GM21717 (cell line): Measurements from ENCODE around the gene RCAN2.
A peak's percentile ranks its signal among the peaks of the same experiment; 100 is the strongest.

Experiments
- ATAC-seq: cut with Tn5 transposase; IDR thresholded peaks from one replicate; pipeline ENCODE4 v1.9.1; 2021; ENCODE audit warnings: mild to moderate bottlenecking, moderate library complexity; ENCODE audit not compliant: unreplicated experiment

Gene RCAN2

DNA sequence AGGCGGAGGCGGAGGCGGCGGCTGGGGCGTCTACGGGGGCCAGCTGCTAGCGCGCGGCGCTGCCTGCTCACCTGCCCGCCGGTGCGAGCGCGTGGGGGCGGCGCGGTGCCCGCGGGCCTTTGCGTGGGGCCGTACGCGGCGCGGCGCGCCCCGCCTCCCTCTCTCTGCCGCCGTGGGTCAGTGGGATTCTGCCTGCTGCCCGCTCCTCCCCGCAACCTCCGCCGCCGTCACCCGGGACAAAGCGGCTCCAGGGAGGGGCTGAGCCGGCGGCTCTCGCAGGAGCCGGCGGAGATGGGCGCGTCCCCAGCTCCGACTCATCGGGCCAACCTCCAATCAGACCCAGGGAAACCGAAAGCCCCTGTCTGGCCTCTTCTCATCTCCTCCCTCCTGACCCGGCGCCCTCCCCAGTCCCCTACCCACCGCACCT, at the start of gene RCAN2:
Gene RCAN2 (minus strand): TSS at position 249 of the 427 bp plus-strand sequence.
- peak; percentile 60 for ATAC-seq

DNA sequence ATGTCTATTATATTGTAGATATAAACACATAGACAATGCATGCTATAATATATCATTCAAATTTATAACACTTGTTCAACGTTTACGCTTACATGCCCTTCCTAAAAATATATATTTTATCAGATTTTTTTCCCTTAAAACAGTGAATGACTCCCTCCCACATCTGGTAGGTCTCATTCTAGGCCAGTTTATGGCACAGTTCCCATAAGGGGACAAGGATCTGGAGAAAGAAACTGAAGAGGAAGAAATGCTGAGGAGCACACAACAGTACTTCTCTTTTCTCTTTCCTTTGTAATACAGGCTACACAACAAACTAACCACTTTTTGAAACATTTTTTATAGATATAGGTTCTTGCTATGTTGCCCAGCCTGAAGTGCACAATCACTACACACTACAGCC, 48.6 kb upstream of the RCAN2 start:
- ATAC-seq = no peak

- no peak for ATAC-seq
These were observed 47.7 kb upstream of the RCAN2 start for GRCh38 chr6:46538800-46539480.

GRCh38 chr6:46530896-46531295, 39.6 kb upstream of the RCAN2 start:
- ATAC-seq = no peak

GRCh38 chr6:46528961-46529750, 37.9 kb upstream of the RCAN2 start:
- ATAC-seq = no peak

- ATAC-seq = no peak
These were observed 35.4 kb upstream of the RCAN2 start for GRCh38 chr6:46526607-46527006.

GRCh38 chr6:46525583-46525982, 34.3 kb upstream of the RCAN2 start:
- ATAC-seq = no peak

- no peak for ATAC-seq
These were observed 30.3 kb upstream of the RCAN2 start for GRCh38 chr6:46521464-46521971.

DNA sequence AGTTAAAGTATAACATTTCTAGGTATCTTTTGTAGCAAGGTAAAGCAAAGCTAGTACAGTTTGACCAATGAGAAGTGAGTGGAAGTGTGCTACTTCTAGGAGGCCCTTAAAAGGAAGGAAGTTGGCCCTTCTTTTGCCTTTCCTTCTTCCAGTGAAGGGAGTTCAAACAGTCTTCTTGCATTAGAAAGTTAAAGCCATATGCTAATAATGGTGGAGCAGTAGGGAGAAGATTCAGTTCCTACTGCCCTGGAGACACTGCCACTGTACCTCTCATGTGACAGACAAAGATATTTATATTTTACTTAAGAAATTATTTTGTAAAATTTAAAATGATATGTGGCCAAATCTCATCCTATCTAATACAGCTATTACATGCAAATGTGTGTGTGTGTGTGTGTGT, 26.0 kb upstream of the RCAN2 start:
- ATAC-seq = no peak

DNA sequence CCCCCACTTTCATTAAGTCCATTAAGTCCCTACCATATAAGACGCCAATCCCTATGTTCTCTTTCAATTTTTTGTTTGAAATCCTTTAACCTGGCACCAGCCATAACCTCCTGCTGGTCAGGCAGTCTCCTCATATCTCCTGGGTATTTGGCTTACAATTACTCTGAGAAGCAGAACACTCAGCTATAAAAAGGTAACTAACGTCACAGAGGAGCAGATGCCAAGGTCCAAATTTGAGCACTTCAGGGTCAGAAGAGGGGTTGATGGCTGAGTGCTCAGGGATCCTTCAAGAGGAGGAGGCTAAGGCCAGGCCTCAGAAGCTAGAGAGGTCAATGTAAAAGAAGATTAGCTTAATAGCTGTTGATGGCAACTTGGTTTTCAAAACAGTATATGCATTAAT, 22.3 kb upstream of the RCAN2 start:
- no peak for ATAC-seq

GRCh38 chr6:46511320-46511719, 20.1 kb upstream of the RCAN2 start:
- ATAC-seq = no peak

DNA sequence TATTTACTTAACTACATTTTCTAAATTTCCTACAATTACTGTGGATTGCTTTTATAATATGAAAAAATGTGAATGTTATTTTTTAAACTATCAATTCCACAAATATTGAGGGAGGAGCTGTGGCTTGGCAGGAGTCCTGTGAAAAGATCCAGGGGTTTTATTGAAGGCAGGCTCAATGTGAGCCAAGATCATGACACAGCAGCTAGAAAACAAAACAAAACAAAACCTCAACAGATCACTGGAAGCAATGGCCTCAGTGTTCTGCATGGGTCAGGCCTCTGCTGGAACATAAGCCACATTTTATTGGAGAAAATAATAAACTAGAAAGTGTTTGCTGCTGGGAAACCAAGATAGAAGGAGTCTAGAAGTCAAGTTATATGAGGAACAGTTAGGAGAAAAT, 19.4 kb upstream of the RCAN2 start:
- ATAC-seq = no peak

- no peak for ATAC-seq
These were observed 18.8 kb upstream of the RCAN2 start for GRCh38 chr6:46509981-46510510.

DNA sequence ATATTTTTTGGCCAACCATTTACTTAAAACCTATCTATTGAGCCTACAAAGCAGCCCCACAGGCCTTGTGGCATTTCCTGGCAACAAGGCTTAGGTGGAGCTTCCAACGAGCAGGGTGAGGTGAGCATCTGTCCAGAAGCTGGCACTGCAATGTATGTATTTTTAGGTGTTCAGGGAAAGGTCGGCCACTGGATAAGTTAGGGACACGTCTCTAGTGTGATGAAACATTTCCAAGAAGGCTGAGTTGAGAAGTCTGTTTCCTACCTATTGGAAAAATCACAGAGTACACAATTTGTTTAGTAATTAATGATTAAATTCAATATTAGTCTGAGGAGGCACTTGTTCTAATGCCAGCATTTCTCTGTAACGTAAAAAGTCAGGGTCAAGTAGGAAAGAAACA, 17.8 kb upstream of the RCAN2 start:
- no peak for ATAC-seq

- ATAC-seq = no peak
These were observed 16.2 kb upstream of the RCAN2 start for GRCh38 chr6:46507426-46507825.

DNA sequence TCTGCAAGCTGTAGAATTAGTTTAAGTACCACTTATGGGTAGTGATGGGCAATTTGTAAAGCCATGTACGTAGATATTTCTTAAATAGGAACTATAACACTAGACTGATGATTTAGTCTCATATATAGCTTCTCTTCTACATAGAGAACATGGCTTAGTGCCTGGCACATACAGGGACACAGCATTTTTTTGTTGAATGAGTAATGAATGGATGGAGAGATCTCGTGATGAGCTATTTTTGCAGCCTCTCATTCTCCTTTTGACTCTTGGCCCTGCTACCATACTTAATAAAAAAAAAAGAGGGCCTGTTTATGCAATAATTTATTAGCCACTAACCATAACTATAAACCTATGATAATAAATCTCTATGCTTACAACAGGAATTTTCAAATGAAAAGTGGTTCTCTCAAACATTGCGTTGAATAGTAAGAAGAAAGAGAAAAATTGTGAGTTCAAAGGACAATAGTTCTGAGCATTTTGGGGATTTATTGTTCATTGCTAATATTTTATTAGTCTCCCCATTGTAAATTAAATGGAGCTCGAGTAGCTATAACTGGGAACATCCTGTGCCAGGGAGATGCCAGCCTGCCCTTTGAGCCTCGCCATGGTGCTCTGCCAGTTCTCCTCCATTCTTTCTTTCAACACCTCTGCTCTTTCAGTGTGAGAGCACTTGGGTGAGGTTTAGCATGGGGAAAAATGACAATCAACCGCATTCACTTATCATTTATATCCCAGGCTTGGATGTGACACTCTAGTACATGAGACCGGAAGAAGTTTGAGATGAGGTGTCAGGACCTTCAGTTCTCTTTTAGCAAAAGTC, 14.7 kb upstream of the RCAN2 start:
- no peak for ATAC-seq

- no peak for ATAC-seq
These were observed 13.0 kb upstream of the RCAN2 start for GRCh38 chr6:46504242-46504641.

DNA sequence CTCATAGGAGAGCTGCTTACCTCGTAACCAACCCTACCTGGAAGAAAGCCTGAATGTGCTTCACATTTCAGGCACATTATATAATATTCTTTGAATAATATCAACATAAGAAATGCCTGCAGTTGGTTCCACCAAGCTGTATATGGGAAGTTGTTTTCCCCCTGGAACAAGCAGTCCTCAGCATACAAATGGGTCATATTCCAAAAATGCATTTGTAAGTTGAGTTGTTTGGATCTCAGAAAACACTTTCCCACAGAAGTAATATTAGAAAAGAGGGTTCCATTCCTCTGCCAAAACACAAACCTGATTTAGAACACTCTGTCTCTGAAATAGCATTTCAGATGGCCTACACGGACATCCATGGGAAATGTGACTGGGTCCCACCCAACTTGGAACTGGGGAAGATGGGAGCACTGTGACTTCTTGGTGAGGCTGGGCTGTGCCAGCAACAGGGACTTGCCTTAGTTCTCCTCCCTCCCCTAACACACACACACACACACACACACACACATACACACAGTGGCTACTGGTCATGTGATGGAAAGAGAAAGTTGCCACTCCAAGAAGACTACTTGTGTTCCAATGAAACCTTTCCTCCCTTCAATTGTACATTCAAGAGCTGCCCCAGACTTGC, 11.4 kb upstream of the RCAN2 start:
- ATAC-seq = no peak

DNA sequence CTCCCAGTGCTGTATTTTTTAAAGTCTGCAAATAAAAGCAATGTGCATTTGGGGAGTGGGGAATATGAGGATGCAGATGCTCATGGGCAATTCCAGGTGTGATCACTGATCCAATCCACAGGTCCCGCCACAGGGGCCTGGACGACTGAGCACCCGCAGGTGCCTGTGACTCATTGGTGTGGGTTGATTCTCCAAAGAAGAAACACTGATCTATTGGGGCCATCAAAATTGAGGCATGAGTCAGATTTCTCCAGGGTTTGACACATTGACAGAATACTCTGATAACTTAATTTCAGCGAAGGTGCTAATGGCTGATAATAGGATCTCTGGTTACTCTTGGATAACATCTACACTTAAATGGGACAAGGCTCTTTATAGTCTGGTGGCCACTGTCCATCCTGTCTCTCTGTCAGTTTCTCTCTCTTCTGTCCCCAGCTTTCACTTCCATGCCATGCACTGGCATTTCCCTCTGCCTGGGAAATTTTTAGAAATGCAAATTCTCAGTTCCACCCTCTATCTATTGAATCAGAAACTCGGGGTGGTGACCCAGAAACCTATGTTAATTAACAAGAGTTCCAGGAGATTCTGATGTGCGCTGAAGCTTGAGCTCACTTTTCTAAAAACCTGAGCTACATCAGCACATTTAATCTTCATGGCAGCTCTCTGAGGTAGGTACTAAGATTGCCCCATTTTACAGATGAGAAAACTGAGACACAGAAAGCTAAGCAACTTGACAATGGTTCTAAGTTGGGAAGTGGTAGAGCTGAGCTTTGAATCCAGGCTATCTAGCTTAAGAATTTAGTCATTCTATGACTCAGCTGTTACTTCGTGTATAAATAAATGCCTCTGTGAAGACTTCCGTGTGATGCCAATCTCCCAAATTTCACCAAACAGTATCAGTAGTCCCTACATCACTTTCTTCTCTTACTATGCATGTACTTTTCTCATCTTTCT, 10.2 kb upstream of the RCAN2 start:
- no peak for ATAC-seq

GRCh38 chr6:46500382-46500781, 9.1 kb upstream of the RCAN2 start:
- no peak for ATAC-seq
